Measurements from ENCODE around the gene ZFHX2.

DNA sequence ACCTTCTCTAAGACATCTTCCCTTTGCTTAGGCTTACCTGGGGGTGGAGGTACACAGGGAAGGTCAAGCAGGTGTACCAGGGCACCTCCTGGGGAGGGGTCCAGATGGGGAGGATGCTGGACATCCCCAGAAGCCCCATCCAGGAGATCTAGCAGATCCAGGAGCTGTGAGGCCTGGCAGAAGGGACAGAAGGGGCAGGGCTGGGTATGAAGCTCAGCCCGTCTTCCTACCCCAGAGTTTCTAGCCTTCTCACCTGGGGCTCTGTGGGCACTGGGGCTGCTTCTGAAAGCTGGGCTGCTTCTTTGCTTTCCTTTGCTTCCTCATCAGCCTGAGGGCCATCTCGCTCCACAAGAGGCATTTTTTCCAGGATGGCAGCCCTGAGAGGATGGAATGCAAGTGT lies 9.7 kb upstream of the ZFHX2 start:
- no peak for TF ChIP-seq MAX (IDR thresholded peaks at IDR 0.05)
- TF ChIP-seq TCF12 (IDR thresholded peaks at IDR 0.05; ENCODE audit: low read depth) = no peak
- TF ChIP-seq EP300 (IDR thresholded peaks at IDR 0.05; ENCODE audit: borderline replicate concordance) = no peak
- TF ChIP-seq REST (IDR thresholded peaks at IDR 0.05; ENCODE audit: low read depth) = no peak
